Gastrocnemius medialis (tissue), 4 donors: Measurements from ENCODE around the gene ACKR2. TPM values are rescaled to one million over a fixed set of nuclear protein-coding genes. Genes with fewer than 3 reads are reported as not detected.

Experiments used
- ATAC-seq, 2 donors: fragments of 150-250 bp; one replicate each; pipeline ENCODE4 v1.9.1; 2016
- DNase-seq, 2 donors: peaks; one replicate each; pipeline ENCODE4 v3.0.0-alpha.2; 2019
- H3K27ac ChIP-seq, 4 donors: fragments of 200-600 bp; sonication (generic); 1 replicate in 1 of 4; 2 replicates in 3 of 4; pipeline ENCODE4 v1.5.1; 2016 to 2018; ENCODE audit warnings: mild to moderate bottlenecking in 2 of 4, moderate library complexity in 1 of 4
- H3K27me3 ChIP-seq, 3 donors: fragments of 200-600 bp; sonication (generic) in 2 of 3; 1 replicate in 1 of 3; 2 replicates in 2 of 3; pipeline versions ENCODE4 v1.5.1 to v1.6.0; 2016 to 2019; ENCODE audit warnings: mild to moderate bottlenecking in 1 of 3, moderate library complexity in 1 of 3
- H3K36me3 ChIP-seq, 2 donors: fragments of 200-600 bp; sonication (generic) in 1 of 2; one replicate each; pipeline ENCODE4 v1.5.1; 2017 to 2018
- H3K4me1 ChIP-seq, 2 donors: fragments of 200-600 bp; sonication (generic) in 1 of 2; one replicate each; pipeline ENCODE4 v1.5.1; 2016 to 2017; ENCODE audit warnings: mild to moderate bottlenecking in 2 of 2
- H3K4me3 ChIP-seq, 4 donors: fragments of 200-600 bp; sonication (generic) in 3 of 4; 1 replicate in 1 of 4; 2 replicates in 3 of 4; pipeline ENCODE4 v1.5.1; 2016 to 2019; ENCODE audit warnings: mild to moderate bottlenecking in 2 of 4
- H3K9me3 ChIP-seq, 3 donors: fragments of 200-600 bp; sonication (generic) in 2 of 3; 1 replicate in 1 of 3; 2 replicates in 2 of 3; pipeline ENCODE4 v1.5.1; 2016 to 2019
- POLR2A ChIP-seq, 2 donors: fragments of 450-650 bp; IDR thresholded peaks; one replicate each; pipeline ENCODE4 v1.6.1; 2017; ENCODE audit warnings: antibody characterized with exemption in 2 of 2, mild to moderate bottlenecking in 2 of 2, moderate library complexity in 2 of 2
- in situ Hi-C, 4 donors: fragments of 200-750 bp; cut with MboI; loops; one replicate each; pipeline versions ENCODE4 v1.15.0 to v1.8.0; 2017; ENCODE audit warnings: low sequenced_read_pairs in 4 of 4
- intact Hi-C: fragments of 100-400 bp; cut with DNase I; formaldehyde crosslinking; loops from one replicate; pipeline ENCODE4 v1.15.1; 2023; ENCODE audit warnings: low total_unique reads
- total RNA-seq, 4 donors: library from RNA; depleted of rRNA; stranded (reverse); fragments of >200 nt; gene quantifications; one replicate each; pipeline versions ENCODE4 v1.1.0 to v1.2.3, GENCODE V29; 2016
- TF ChIP-seq, protein P1 (sequence below), 5 experiments: fragments of 450-650 bp in 3 of 5; fragments of 200-600 bp in 2 of 5; sonication (generic) in 2 of 5; IDR thresholded peaks in 4 of 5; conservative IDR thresholded peaks in 1 of 5; 1 replicate in 4 of 5; 2 replicates in 1 of 5; pipeline ENCODE4 v1.5.1; 2016 to 2019; ENCODE audit warnings: antibody characterized with exemption in 5 of 5, mild to moderate bottlenecking in 3 of 5, moderate library complexity in 3 of 5

ACKR2 gene
- total RNA-seq, 4 donors from 2014 or later = 0.23 to 1.1 (median 0.51) TPM; not detected in 1

DNA sequence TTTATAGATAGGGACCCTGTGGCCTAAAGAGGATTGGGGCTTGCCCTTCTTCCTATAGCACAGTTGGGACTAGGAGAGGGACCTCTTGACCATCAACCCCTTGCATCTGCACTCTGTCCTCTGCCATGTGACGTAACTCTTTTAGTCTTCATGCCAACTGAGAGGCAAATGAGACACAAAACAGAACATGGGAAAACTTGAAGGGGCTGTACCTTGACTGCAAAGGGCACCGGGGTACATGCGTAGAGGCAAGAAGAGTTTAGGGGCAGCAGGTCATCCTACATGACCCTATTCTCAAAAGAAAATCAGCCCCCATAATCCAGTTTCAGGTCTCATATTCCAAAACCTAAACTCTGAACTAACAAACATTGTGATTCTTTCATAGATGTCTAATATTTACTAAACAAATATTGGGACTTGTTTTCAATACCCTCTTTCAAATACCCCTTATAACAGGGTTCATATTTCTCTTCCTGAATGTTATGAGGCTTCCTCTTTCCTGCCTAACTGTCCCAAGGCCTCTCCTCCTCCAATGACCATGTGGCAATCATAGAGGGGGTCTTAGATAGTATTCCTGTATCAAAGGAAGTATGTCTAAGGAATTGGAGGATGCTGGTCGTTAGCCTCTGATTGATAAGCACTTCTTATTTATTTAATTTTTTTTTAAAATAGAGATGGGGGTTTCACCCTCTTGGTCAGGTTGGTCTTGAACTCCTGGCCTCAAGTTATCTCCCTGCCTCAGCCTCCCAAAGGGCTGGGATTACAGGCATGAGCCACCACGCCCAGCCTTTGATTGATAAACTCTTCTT, 20.6 kb downstream of the ACKR2 start:
- no peak for DNase-seq
- intact Hi-C loops = loop anchor here (2.0 kb wide), 1 partner anchor 49 kb away; no protein-coding TSS in a partner anchor
- Histone ChIP-seq H3K27me3 (no peaks in the 10 kb centered on the region), H3K27ac (no peak overlapping the region), H3K4me3 (no peak overlapping the region), H3K36me3 (no peaks in the 10 kb centered on the region), H3K9me3 (no peaks in the 10 kb centered on the region), H3K4me1 (no peaks in the 10 kb centered on the region)
- ATAC-seq = no peak
- in situ Hi-C loops = loop anchor here in 3 of 4 donors (5.0 to 10.0 kb wide), 3 partner anchors 45 to 55 kb away; partner anchors contain the start of gene CYP8B1 (in 1 of the 3)
- no peak for TF ChIP-seq POLR2A (IDR thresholded peaks at IDR 0.05)
- TF ChIP-seq, protein P1, sequence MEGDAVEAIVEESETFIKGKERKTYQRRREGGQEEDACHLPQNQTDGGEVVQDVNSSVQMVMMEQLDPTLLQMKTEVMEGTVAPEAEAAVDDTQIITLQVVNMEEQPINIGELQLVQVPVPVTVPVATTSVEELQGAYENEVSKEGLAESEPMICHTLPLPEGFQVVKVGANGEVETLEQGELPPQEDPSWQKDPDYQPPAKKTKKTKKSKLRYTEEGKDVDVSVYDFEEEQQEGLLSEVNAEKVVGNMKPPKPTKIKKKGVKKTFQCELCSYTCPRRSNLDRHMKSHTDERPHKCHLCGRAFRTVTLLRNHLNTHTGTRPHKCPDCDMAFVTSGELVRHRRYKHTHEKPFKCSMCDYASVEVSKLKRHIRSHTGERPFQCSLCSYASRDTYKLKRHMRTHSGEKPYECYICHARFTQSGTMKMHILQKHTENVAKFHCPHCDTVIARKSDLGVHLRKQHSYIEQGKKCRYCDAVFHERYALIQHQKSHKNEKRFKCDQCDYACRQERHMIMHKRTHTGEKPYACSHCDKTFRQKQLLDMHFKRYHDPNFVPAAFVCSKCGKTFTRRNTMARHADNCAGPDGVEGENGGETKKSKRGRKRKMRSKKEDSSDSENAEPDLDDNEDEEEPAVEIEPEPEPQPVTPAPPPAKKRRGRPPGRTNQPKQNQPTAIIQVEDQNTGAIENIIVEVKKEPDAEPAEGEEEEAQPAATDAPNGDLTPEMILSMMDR (IDR thresholded peaks at IDR 0.05 in 4 of 5, conservative IDR thresholded peaks at IDR 0.05 in 1 of 5) = no peak

DNA sequence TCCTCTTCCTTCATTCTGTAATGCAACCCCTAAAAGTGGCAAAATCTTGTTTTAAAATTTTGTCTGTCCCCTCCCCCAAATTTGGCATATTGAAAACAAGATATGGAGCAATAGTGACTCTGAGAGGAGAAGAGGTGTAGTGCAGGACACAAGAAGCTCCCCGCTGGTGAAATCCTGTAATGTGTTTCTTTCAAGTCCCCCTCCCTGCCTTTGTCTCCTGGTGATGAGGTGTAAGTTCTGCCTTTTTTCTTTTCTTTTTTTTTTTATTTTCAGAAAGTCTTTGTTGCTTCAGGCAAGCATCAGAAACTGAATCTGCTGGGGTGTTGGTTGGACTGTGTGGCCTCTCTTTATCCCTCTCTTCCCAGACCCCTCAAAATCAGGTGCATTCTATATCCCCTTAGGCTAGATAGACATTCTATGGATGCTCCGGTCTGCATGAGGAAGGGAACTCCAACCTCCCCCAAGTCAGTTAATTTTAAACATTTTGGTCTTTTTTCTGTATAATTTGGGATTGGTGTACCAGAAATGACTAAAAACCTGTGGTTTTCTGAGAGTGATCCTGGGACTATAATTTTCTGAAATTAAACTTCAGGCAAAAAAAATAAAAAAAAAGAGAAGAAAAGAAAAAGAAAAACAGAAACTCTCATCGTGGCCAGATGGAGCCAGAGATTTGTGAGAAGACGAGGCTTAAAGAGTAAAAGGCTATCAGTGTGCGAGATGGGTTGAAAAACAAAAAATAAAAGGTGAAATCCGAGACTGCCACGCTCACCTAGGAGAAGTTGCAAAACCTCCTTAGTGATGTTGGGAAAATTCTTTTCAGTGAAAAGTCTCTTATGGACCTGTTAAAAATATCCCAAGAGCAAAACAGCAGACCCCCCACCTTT, 21.4 kb downstream of the ACKR2 start:
- no peaks in the 10 kb centered on the region for H3K36me3 ChIP-seq
- ATAC-seq (peak in 1 of 2 donors; percentile 36), DNase-seq (no peak)
- no peaks in the 10 kb centered on the region for H3K9me3 ChIP-seq
- H3K27me3 ChIP-seq = no peaks in the 10 kb centered on the region
- no peak overlapping the region for H3K4me3 ChIP-seq
- H3K27ac ChIP-seq = no peak overlapping the region
- H3K4me1 ChIP-seq = no peaks in the 10 kb centered on the region
- intact Hi-C loops (loop anchor here (1.0 to 2.0 kb wide), 2 partner anchors 50 to 51 kb away; no protein-coding TSS in a partner anchor), in situ Hi-C loops (loop anchor here in 3 of 4 donors (5.0 to 10.0 kb wide), 3 partner anchors 46 to 54 kb away; partner anchors contain the start of gene CYP8B1 (in 1 of the 3))
- TF ChIP-seq, protein P1 (IDR thresholded peaks at IDR 0.05 in 4 of 5, conservative IDR thresholded peaks at IDR 0.05 in 1 of 5) = peak in 3 of 5 experiments; percentile 14 to 40 (median 17)
- TF ChIP-seq POLR2A (IDR thresholded peaks at IDR 0.05) = no peak

- intact Hi-C loops (loop anchor here (1.0 to 2.0 kb wide), 2 partner anchors 50 to 51 kb away; no protein-coding TSS in a partner anchor), in situ Hi-C loops (loop anchor here in 3 of 4 donors (5.0 to 10.0 kb wide), 3 partner anchors 46 to 53 kb away; partner anchors contain the start of gene CYP8B1 (in 1 of the 3))
- H3K27ac ChIP-seq = no peak overlapping the region
- H3K4me1 ChIP-seq = no peaks in the 10 kb centered on the region
- no peaks in the 10 kb centered on the region for H3K27me3 ChIP-seq
- H3K9me3 ChIP-seq = no peaks in the 10 kb centered on the region
- ATAC-seq (peak; percentile 66 to 82), DNase-seq (peak; percentile 48 to 67)
- no peak overlapping the region for H3K4me3 ChIP-seq
- H3K36me3 ChIP-seq = no peaks in the 10 kb centered on the region
- no peak for TF ChIP-seq POLR2A (IDR thresholded peaks at IDR 0.05)
- TF ChIP-seq, protein P1 (IDR thresholded peaks at IDR 0.05 in 4 of 5, conservative IDR thresholded peaks at IDR 0.05 in 1 of 5) = peak; percentile 66 to 74 (median 72)
These were observed 22.1 kb downstream of the ACKR2 start for GRCh38 chr3:42831321-42831713.
